Adrenal gland (tissue), 5 donors: ENCODE results near the gene C6orf163.

Experiments
- CTCF ChIP-seq, 6 experiments: fragments of 450-650 bp in 4 of 6; fragments of 200-600 bp in 2 of 6; sonication (generic) in 1 of 6; IDR thresholded peaks; 1 replicate in 5 of 6; 2 replicates in 1 of 6; pipeline versions ENCODE4 v1.5.1 to v1.8.0; 2016 to 2021; ENCODE audit warnings: antibody characterized with exemption in 6 of 6, mild to moderate bottlenecking in 2 of 6, moderate library complexity in 1 of 6
- POLR2A ChIP-seq, 2 donors: fragments of 450-650 bp; IDR thresholded peaks; one replicate each; pipeline ENCODE4 v1.6.1; 2017; ENCODE audit warnings: antibody characterized with exemption in 2 of 2, mild to moderate bottlenecking in 2 of 2, moderate library complexity in 1 of 2
- donor health status: DM: no; HTN: no; CAD: no.

GRCh38 chr6:87356181-87356580 is 11.6 kb downstream of the C6orf163 start:
- no peak for TF ChIP-seq CTCF (IDR thresholded peaks at IDR 0.05)
- TF ChIP-seq POLR2A (IDR thresholded peaks at IDR 0.05) = no peak
